ENCODE measurements around the gene HNRNPUL1. TPM values are rescaled to one million over a fixed set of nuclear protein-coding genes. Genes with fewer than 3 reads are reported as not detected.
A peak's percentile ranks its signal among the peaks of the same experiment; 100 is the strongest.

Gene HNRNPUL1
- total RNA-seq, 8 experiments from 2014 or later, result 79.3 to 196 (median 113) TPM

GRCh38 chr19:41297628-41298347, 33.6 kb downstream of the HNRNPUL1 start:
- Histone ChIP-seq H3K4me3 (no peak overlapping the region), H3K27ac (peak overlapping the region in 1 of 2 donors; percentile 1), H3K4me1 (replicated peaks in 1 of 2) (peaks cover 0 to 24% of the 10 kb centered on the region in 2 donors)
- ATAC-seq (replicated peaks in 6 of 8), result peak in 5 of 8 experiments; percentile 9 to 52 (median 20)
- in situ Hi-C loops (cut with MboI; ENCODE audit: low pct_unique_long_range_greater_than_20kb in 2 of 9, low sequenced_read_pairs in 9 of 9, unreplicated experiment in 9 of 9), result no loop called here
- WGBS, 10 experiments, result 0 to 100% (median 80%) methylated on average over 1 to 6 of the region's 7 CpGs; no CpG with 5 or more reads in 5 of the 10 experiments

- peak overlapping the region in 1 of 2 donors; percentile 30 for H3K27ac ChIP-seq
These were observed 34.3 kb downstream of the HNRNPUL1 start for GRCh38 chr19:41298348-41298964.

GRCh38 chr19:41299046-41299754, 35.0 kb downstream of the HNRNPUL1 start:
- no peak overlapping the region for H3K4me3 ChIP-seq
- H3K4me1 ChIP-seq (replicated peaks in 1 of 2), result peaks cover 0 to 24% of the 10 kb centered on the region in 2 donors
- 3 to 100% (median 62%) methylated on average over 1 to 9 of the region's 10 CpGs; no CpG with 5 or more reads in 1 of the 10 experiments for WGBS, 10 experiments
- no peak overlapping the region for H3K27ac ChIP-seq
- ATAC-seq (replicated peaks in 6 of 8), result no peak
- in situ Hi-C loops (cut with MboI; ENCODE audit: low pct_unique_long_range_greater_than_20kb in 2 of 9, low sequenced_read_pairs in 9 of 9, unreplicated experiment in 9 of 9), result no loop called here

More at GRCh38 chr19:41298348-41298964, 34.3 kb downstream of the HNRNPUL1 start:
- in situ Hi-C loops (cut with MboI; ENCODE audit: low pct_unique_long_range_greater_than_20kb in 2 of 9, low sequenced_read_pairs in 9 of 9, unreplicated experiment in 9 of 9), result no loop called here
- peak; percentile 49 to 92 (median 82) for ATAC-seq (replicated peaks in 6 of 8)
- Histone ChIP-seq H3K4me3 (no peak overlapping the region), H3K4me1 (replicated peaks in 1 of 2) (peaks cover 0 to 24% of the 10 kb centered on the region in 2 donors)
- 0 to 64% (median 37%) methylated on average over 2 to 3 of the region's 4 CpGs; no CpG with 5 or more reads in 5 of the 10 experiments for WGBS, 10 experiments

GRCh38 chr19:41299755-41300089, 35.5 kb downstream of the HNRNPUL1 start:
- ATAC-seq (replicated peaks in 6 of 8), result peak in 4 of 8 experiments; percentile 5 to 63 (median 50)
- Histone ChIP-seq H3K27ac (no peak overlapping the region), H3K4me3 (no peak overlapping the region), H3K4me1 (replicated peaks in 1 of 2) (peaks cover 0 to 24% of the 10 kb centered on the region in 2 donors)
- in situ Hi-C loops (cut with MboI; ENCODE audit: low pct_unique_long_range_greater_than_20kb in 2 of 9, low sequenced_read_pairs in 9 of 9, unreplicated experiment in 9 of 9), result no loop called here
- 35 to 100% (median 80%) methylated on average over 1 to 2 of the region's 4 CpGs; no CpG with 5 or more reads in 3 of the 10 experiments for WGBS, 10 experiments

GRCh38 chr19:41300555-41300954, 36.4 kb downstream of the HNRNPUL1 start:
- Histone ChIP-seq H3K27ac (no peak overlapping the region), H3K4me1 (replicated peaks in 1 of 2) (peaks cover 0 to 24% of the 10 kb centered on the region in 2 donors), H3K4me3 (no peak overlapping the region)
- in situ Hi-C loops (cut with MboI; ENCODE audit: low pct_unique_long_range_greater_than_20kb in 2 of 9, low sequenced_read_pairs in 9 of 9, unreplicated experiment in 9 of 9), result no loop called here
- no peak for ATAC-seq (replicated peaks in 6 of 8)
- 74 to 100% (median 100%) methylated on average over 1 to 6 of the region's 6 CpGs; no CpG with 5 or more reads in 2 of the 10 experiments for WGBS, 10 experiments

- Histone ChIP-seq H3K4me3 (no peak overlapping the region), H3K27ac (no peak overlapping the region), H3K4me1 (replicated peaks in 1 of 2) (peaks cover 0 to 14% of the 10 kb centered on the region in 2 donors)
- ATAC-seq (replicated peaks in 6 of 8), result no peak
- WGBS, 10 experiments, result 72 to 100% (median 88%) methylated on average over 1 to 10 of the region's 21 CpGs; no CpG with 5 or more reads in 2 of the 10 experiments
- in situ Hi-C loops (cut with MboI; ENCODE audit: low pct_unique_long_range_greater_than_20kb in 2 of 9, low sequenced_read_pairs in 9 of 9, unreplicated experiment in 9 of 9), result no loop called here
These were observed 38.6 kb downstream of the HNRNPUL1 start for GRCh38 chr19:41302624-41303351.

GRCh38 chr19:41303954-41304353, 39.8 kb downstream of the HNRNPUL1 start:
- in situ Hi-C loops (cut with MboI; ENCODE audit: low pct_unique_long_range_greater_than_20kb in 2 of 9, low sequenced_read_pairs in 9 of 9, unreplicated experiment in 9 of 9), result no loop called here
- Histone ChIP-seq H3K27ac (no peak overlapping the region), H3K4me3 (no peak overlapping the region), H3K4me1 (replicated peaks in 1 of 2) (peaks cover 4 to 9% of the 10 kb centered on the region in 2 donors)
- whole genome bisulfite sequencing, 10 experiments, result 79 to 100% (median 93%) methylated on average over 1 to 5 of the region's 14 CpGs; no CpG with 5 or more reads in 4 of the 10 experiments
- no peak for ATAC-seq (replicated peaks in 6 of 8)

- Histone ChIP-seq H3K4me3 (no peak overlapping the region), H3K27ac (no peak overlapping the region), H3K4me1 (replicated peaks in 1 of 2) (peaks cover 9 to 12% of the 10 kb centered on the region in 2 donors)
- 70 to 100% (median 97%) methylated on average over 1 to 3 of the region's 4 CpGs; no CpG with 5 or more reads in 2 of the 10 experiments for WGBS, 10 experiments
- in situ Hi-C loops (cut with MboI; ENCODE audit: low pct_unique_long_range_greater_than_20kb in 2 of 9, low sequenced_read_pairs in 9 of 9, unreplicated experiment in 9 of 9), result no loop called here
- ATAC-seq (replicated peaks in 6 of 8), result no peak
These were observed 40.7 kb downstream of the HNRNPUL1 start for GRCh38 chr19:41304706-41305483.

- H3K4me3 ChIP-seq, result no peak overlapping the region
- 91 to 100% (median 100%) methylated on average over 1 to 4 of the region's 13 CpGs; no CpG with 5 or more reads in 7 of the 10 experiments for WGBS, 10 experiments
- peaks cover 13 to 17% of the 10 kb centered on the region in 2 donors for H3K4me1 ChIP-seq (replicated peaks in 1 of 2)
- ATAC-seq (replicated peaks in 6 of 8), result no peak
- H3K27ac ChIP-seq, result no peak overlapping the region
- in situ Hi-C loops (cut with MboI; ENCODE audit: low pct_unique_long_range_greater_than_20kb in 2 of 9, low sequenced_read_pairs in 9 of 9, unreplicated experiment in 9 of 9), result no loop called here
These were observed 42.0 kb downstream of the HNRNPUL1 start for GRCh38 chr19:41305927-41306793.

- in situ Hi-C loops (cut with MboI; ENCODE audit: low pct_unique_long_range_greater_than_20kb in 2 of 9, low sequenced_read_pairs in 9 of 9, unreplicated experiment in 9 of 9), result no loop called here
- Histone ChIP-seq H3K4me3 (no peak overlapping the region), H3K27ac (no peak overlapping the region), H3K4me1 (replicated peaks in 1 of 2) (peaks cover 16 to 22% of the 10 kb centered on the region in 2 donors)
- no peak for ATAC-seq (replicated peaks in 6 of 8)
- WGBS, 10 experiments, result 57 to 100% (median 84%) methylated on average over 3 to 6 of the region's 8 CpGs
These were observed 43.1 kb downstream of the HNRNPUL1 start for GRCh38 chr19:41307090-41307875.
